K562 (cell line): ENCODE measurements around the gene CACNA2D3. TPM values are rescaled to one million over a fixed set of nuclear protein-coding genes. Genes with fewer than 3 reads are reported as not detected.

Experiments
- ATAC-seq: fragments of 200-7000 bp; cut with Tn5 transposase; 3 replicates; pipeline ENCODE4 v1.9.1; 2020; ENCODE audit warnings: moderate library complexity
- BruUV-seq: library from RNA; stranded (reverse); fragments of 400-500 nt; replicated peaks from 2 replicates; lab custom pipeline; 2021; lab: Mats Ljungman, UMichigan
- CTCF ChIA-PET: fragments of 300-600 bp; formaldehyde crosslinking; extraction: SDS; loops from one replicate; lab custom pipeline; 2021; ENCODE audit warnings: low intra/inter-chr PET ratio; lab: Yijun Ruan, JAX
- POLR2A ChIA-PET: fragments of 300-600, 350-650 bp; sonication (Branson Sonifier 250); formaldehyde crosslinking; extraction: SDS; loops from one replicate; lab custom pipeline; 2021; ENCODE audit warnings: antibody characterized with exemption, inconsistent platforms; lab: Yijun Ruan, JAX
- DNase-seq, 4 experiments: peaks; one replicate each; pipeline versions ENCODE4 v3.0.0 to v3.0.0-alpha.2; 2011 to 2018; ENCODE audit warnings: low spot score in 3 of 4, mixed read lengths in 3 of 4; ENCODE audit errors: extremely low read depth in 1 of 4
- FAIRE-seq: peaks from 2 replicates; lab custom pipeline; 2011; peaks lifted over from hg19 to GRCh38; lab: Jason Lieb, UNC
- H2AFZ ChIP-seq: 2 replicates; pipeline ENCODE4 v1.6.0; 2011; ENCODE audit warnings: low read depth, low read length, control low read depth, inconsistent platforms
- H3K27ac ChIP-seq: fragments of 200-600 bp; 3 replicates; pipeline ENCODE4 v1.8.0; 2011; ENCODE audit warnings: low read depth, mild to moderate bottlenecking, control low read depth, inconsistent platforms, low read length, moderate library complexity, mixed read lengths; ENCODE audit errors: extremely low read depth
- H3K27me3 ChIP-seq, 2 experiments: fragments of 300-600 bp in 1 of 2; 2 replicates in 1 of 2; 3 replicates in 1 of 2; pipeline versions ENCODE4 v1.6.0 to v1.8.0; 2011; ENCODE audit warnings: inconsistent platforms in 2 of 2, low read length in 2 of 2, mild to moderate bottlenecking in 1 of 2, mixed read lengths in 1 of 2, moderate library complexity in 1 of 2; ENCODE audit not compliant: control insufficient read depth in 2 of 2, insufficient read depth in 2 of 2
- H3K36me3 ChIP-seq: fragments of 300-600 bp; 3 replicates; pipeline ENCODE4 v1.8.0; 2011; ENCODE audit warnings: mild to moderate bottlenecking, low read length, inconsistent platforms; ENCODE audit not compliant: control insufficient read depth, insufficient read depth
- H3K4me1 ChIP-seq, 2 experiments: fragments of 200-600 bp in 1 of 2; replicated peaks in 1 of 2; 2 replicates in 1 of 2; 3 replicates in 1 of 2; pipeline versions ENCODE4 v1.5.1 to v1.8.0; 2011; ENCODE audit warnings: inconsistent platforms in 2 of 2, low read length in 2 of 2, mild to moderate bottlenecking in 1 of 2, mixed read lengths in 1 of 2, moderate library complexity in 1 of 2; ENCODE audit not compliant: control insufficient read depth in 2 of 2, insufficient read depth in 2 of 2
- H3K4me2 ChIP-seq: 2 replicates; pipeline ENCODE4 v1.6.1; 2011; ENCODE audit warnings: low read length, control low read depth, inconsistent platforms, mixed read lengths; ENCODE audit not compliant: insufficient read depth
- H3K4me3 ChIP-seq: fragments of 200-600 bp; sonication (generic), shearing (Covaris generic); 2 replicates; pipeline ENCODE4 v1.5.1; 2016; ENCODE audit warnings: control low read depth, inconsistent platforms
- H3K79me2 ChIP-seq: fragments of 200-600 bp; 3 replicates; pipeline ENCODE4 v1.8.0; 2011; ENCODE audit warnings: low read length, inconsistent platforms; ENCODE audit not compliant: control insufficient read depth, insufficient read depth
- H3K9ac ChIP-seq, 2 experiments: 2 replicates each; pipeline versions ENCODE4 v1.6.0 to v1.6.1; 2011; ENCODE audit warnings: low read depth in 2 of 2, low read length in 2 of 2, control low read depth in 1 of 2, inconsistent platforms in 1 of 2, mild to moderate bottlenecking in 1 of 2, mixed read lengths in 1 of 2; ENCODE audit not compliant: insufficient read depth in 1 of 2
- H3K9me1 ChIP-seq: one replicate; pipeline ENCODE4 v1.6.0; 2011; ENCODE audit warnings: inconsistent platforms, mild to moderate bottlenecking, low read length, moderate library complexity; ENCODE audit not compliant: control insufficient read depth, insufficient read depth
- H3K9me3 ChIP-seq: replicated peaks from 2 replicates; pipeline ENCODE4 v1.5.1; 2011; ENCODE audit warnings: low read depth, low read length, inconsistent platforms; ENCODE audit not compliant: control insufficient read depth, insufficient read depth
- H4K20me1 ChIP-seq: replicated peaks from 2 replicates; pipeline ENCODE4 v1.6.1; 2011; ENCODE audit warnings: low read length, inconsistent platforms, mixed read lengths; ENCODE audit not compliant: control insufficient read depth, insufficient read depth
- ATF1 ChIP-seq, 2 experiments: fragments of 450-650 bp in 1 of 2; IDR thresholded peaks; 2 replicates each; pipeline ENCODE4 v1.6.1; 2016; ENCODE audit warnings: missing compliant biosample characterization in 1 of 2, missing genetic modification characterization in 1 of 2
- ELK3 ChIP-seq: fragments of 450-650 bp; formaldehyde crosslinking; IDR thresholded peaks from 2 replicates; pipeline ENCODE4 v1.4.0; 2020; ENCODE audit warnings: mild to moderate bottlenecking
- NEUROD1 ChIP-seq: fragments of 150-350 bp; IDR thresholded peaks from 2 replicates; pipeline ENCODE4 v1.6.1; 2014; ENCODE audit warnings: borderline replicate concordance, low read length, low read depth; ENCODE audit not compliant: partially characterized antibody
- ZNF318 ChIP-seq, 2 experiments: fragments of 450-650 bp; IDR thresholded peaks; 2 replicates each; pipeline ENCODE4 v1.6.1; 2016; ENCODE audit warnings: mild to moderate bottlenecking in 2 of 2, borderline replicate concordance in 1 of 2, low read depth in 1 of 2, moderate library complexity in 1 of 2
- WGBS: fragments of 100-300 bp; shearing (Covaris generic); methylation state at CpG from one replicate; pipeline ENCODE4 v1.1.6; 2016; ENCODE audit warnings: low coverage, mixed read lengths; ENCODE audit not compliant: insufficient coverage; ENCODE audit errors: missing lambda C conversion rate; 5-methylcytosine and 5-hydroxymethylcytosine counted together
- in situ Hi-C: fragments of 300-500 bp; cut with MboI; formaldehyde crosslinking; loops from 4 replicates; pipeline ENCODE4 v1.15.0; 2018; ENCODE audit warnings: inconsistent platforms, mixed read lengths
- intact Hi-C: fragments of 100-400 bp; cut with micrococcal nuclease; formaldehyde crosslinking; loops from 2 replicates; pipeline ENCODE4 v1.14.2; 2022
- polyA plus RNA-seq, 8 experiments: library from polyadenylated mRNA; depleted of rRNA in 4 of 8; stranded (reverse) in 5 of 8; unstranded in 3 of 8; fragments of >200 nt; fragmentation: Nextera tagmentation in 2 of 8; fragmentation: Illumina TruSeq in 1 of 8; extraction: Ambion mirVana in 2 of 8; extraction: Trizol in 1 of 8; gene quantifications; 2 replicates each; pipeline versions ENCODE4 v1.2.1 to v1.2.3, GENCODE V29; 2011 to 2014; ENCODE audit warnings: inconsistent platforms in 1 of 8, missing spikeins in 1 of 8
- total RNA-seq, 7 experiments: library from RNA; depleted of rRNA in 6 of 7; stranded (reverse); fragments of >200 nt in 6 of 7; fragmentation: Illumina TruSeq in 2 of 7; extraction: Trizol in 2 of 7; gene quantifications; 2 replicates each; pipeline versions ENCODE4 v1.2.1 to v1.2.3, GENCODE V29; 2011 to 2021; ENCODE audit warnings: low replicate concordance in 1 of 7

CACNA2D3 gene
- total and polyA plus RNA-seq, 9 of the 15 experiments (the other 6 are each of a cell fraction or from before 2014, with no cell fraction given): 0.01 TPM; not detected in 8

GRCh38 chr3:55061720-55062034 lies 939.3 kb downstream of the CACNA2D3 start:
- FAIRE-seq: no peak
- DNase-seq: no peak
- Histone ChIP-seq H3K9ac (no peak overlapping the region), H4K20me1 (no peaks in the 10 kb centered on the region), H3K4me1 (no peaks in the 10 kb centered on the region), H3K27ac (no peak overlapping the region), H3K9me1 (no peaks in the 10 kb centered on the region), H2AFZ (no peak overlapping the region), H3K27me3 (no peaks in the 10 kb centered on the region), H3K9me3 (no peaks in the 10 kb centered on the region), H3K79me2 (no peaks in the 10 kb centered on the region), H3K4me2 (no peak overlapping the region), H3K36me3 (no peaks in the 10 kb centered on the region), H3K4me3 (no peak overlapping the region)
- ChIA-PET CTCF (no interaction called here), POLR2A (interaction anchor here (0.6 kb wide), 1 partner anchor 405 kb away, joined by 3 read pairs; no protein-coding TSS in a partner anchor)
- no peak for ATAC-seq
- TF ChIP-seq ELK3 (CRISPR knock-in tag): no peak
- TF ChIP-seq ZNF318 (IDR thresholded peaks at IDR 0.05; ENCODE audit: borderline replicate concordance in 1 of 2, low read depth in 1 of 2): no peak
- TF ChIP-seq ATF1 (CRISPR knock-in tag; IDR thresholded peaks at IDR 0.05): no peak
- no peak for TF ChIP-seq ATF1 (tag; IDR thresholded peaks at IDR 0.05)
- TF ChIP-seq NEUROD1: no peak
- in situ Hi-C loops: no loop called here
- WGBS: 0% methylated on average over 1 of the region's 2 CpGs
- BruUV-seq: no TSS peak
- intact Hi-C loops: no loop called here
